Measurements from ENCODE around the gene CIAO3. TPM values are rescaled to one million over a fixed set of nuclear protein-coding genes. Genes with fewer than 3 reads are reported as not detected.

Gene CIAO3
- total and polyA plus RNA-seq, 10 of the 15 experiments (the other 5 are each of a cell fraction or from before 2014, with no cell fraction given), result 1.4 to 37.5 (median 30.8) TPM

- BruUV-seq (replicated peaks), result no TSS peak
- RAD21 ChIA-PET (ENCODE audit: unreplicated experiment), result no interaction called here
- TF ChIP-seq PAX5 (IDR thresholded peaks at IDR 0.05; ENCODE audit: borderline replicate concordance, low read depth, low read length), result no peak
- no peak for TF ChIP-seq E4F1 (IDR thresholded peaks at IDR 0.05; ENCODE audit: borderline replicate concordance, partially characterized antibody)
- no peak for TF ChIP-seq POU2F2 (IDR thresholded peaks at IDR 0.05; ENCODE audit: borderline replicate concordance, low read depth, low read length)
- no peak for TF ChIP-seq REST (IDR thresholded peaks at IDR 0.05; ENCODE audit: low read depth, low read length)
- TF ChIP-seq E2F4 (IDR thresholded peaks at IDR 0.05; ENCODE audit: low read depth, low read length), result no peak
- TF ChIP-seq KDM1A (IDR thresholded peaks at IDR 0.05; ENCODE audit: borderline replicate concordance), result no peak
- no peak for TF ChIP-seq HDGF (IDR thresholded peaks at IDR 0.05)
- TF ChIP-seq HCFC1 (IDR thresholded peaks at IDR 0.05; ENCODE audit: low read length), result no peak
- TF ChIP-seq USF1 (IDR thresholded peaks at IDR 0.05; ENCODE audit: borderline replicate concordance, extremely low read length, insufficient read depth, low read depth, low read length), result no peak
- no peak for TF ChIP-seq PAX8 (IDR thresholded peaks at IDR 0.05)
- TF ChIP-seq ZNF622 (IDR thresholded peaks at IDR 0.05), result no peak
- no peak for TF ChIP-seq DPF2 (IDR thresholded peaks at IDR 0.05)
These were observed 41.7 kb downstream of the CIAO3 start for GRCh38 chr16:698911-699671.

More at GRCh38 chr16:698911-699671, 41.7 kb downstream of the CIAO3 start:
- ChIA-PET POLR2A (no interaction called here), CTCF (interaction anchor here (1.0 kb wide), 1 partner anchor 13 kb away, joined by 3 read pairs; no protein-coding TSS in a partner anchor), SMC1A (ENCODE audit: uncharacterized antibody, unreplicated experiment) (no interaction called here)
- in situ Hi-C loops (cut with MboI) (no loop called here), intact Hi-C loops (cut with micrococcal nuclease; ENCODE audit: unreplicated experiment) (no loop called here)
- Histone ChIP-seq H3K9me3 (replicated peaks; ENCODE audit: control insufficient read depth, insufficient read depth, low read length) (no peaks in the 10 kb centered on the region), H3K4me1 (ENCODE audit: control insufficient read depth, insufficient read depth, low read length) (peaks cover 7% of the 10 kb centered on the region), H3K9ac (ENCODE audit: control insufficient read depth, insufficient read depth, low read length) (no peak overlapping the region), H3K4me3 (no peak overlapping the region), H4K20me1 (ENCODE audit: control insufficient read depth, insufficient read depth) (no peaks in the 10 kb centered on the region), H3K4me2 (ENCODE audit: control insufficient read depth, insufficient read depth) (no peak overlapping the region), H3K27ac (ENCODE audit: control insufficient read depth, insufficient read depth) (no peak overlapping the region), H3K36me3 (ENCODE audit: control insufficient read depth in 2 of 2, insufficient read depth in 2 of 2, low read length in 1 of 2) (no peaks in the 10 kb centered on the region), H3K79me2 (ENCODE audit: control insufficient read depth, insufficient read depth, low read length) (no peaks in the 10 kb centered on the region), H2AFZ (ENCODE audit: control insufficient read depth, low read depth, low read length) (no peak overlapping the region), H3K27me3 (replicated peaks in 1 of 2; ENCODE audit: control insufficient read depth in 2 of 2, insufficient read depth in 2 of 2, low read length in 1 of 2) (peaks cover 2 to 12% of the 10 kb centered on the region in 2 experiments; a peak in 3 of 4 replicates)
- no peak for FAIRE-seq
- ATAC-seq, result no peak
- WGBS (ENCODE audit: insufficient coverage, insufficient replicate concordance, low lambda C conversion rate, missing lambda C conversion rate), result 15% methylated on average over 19 of the region's 19 CpGs
- DNase-seq (ENCODE audit: low read depth, low spot score), result no peak

Data from GM12878 (cell line).